H1 (cell line): ENCODE results near the gene ASXL2. TPM values are rescaled to one million over a fixed set of nuclear protein-coding genes. Genes with fewer than 3 reads are reported as not detected.

Source experiments
- CTCF ChIA-PET: fragments of 300-600 bp; sonication (Branson Sonifier 250); formaldehyde crosslinking; loops from one replicate; lab custom pipeline; 2021; ENCODE audit not compliant: partially characterized antibody; lab: Charles Lee
- POLR2A ChIA-PET: fragments of 300-600 bp; sonication (Branson Sonifier 250); formaldehyde crosslinking; loops from one replicate; lab custom pipeline; 2021; ENCODE audit warnings: inconsistent platforms; ENCODE audit not compliant: partially characterized antibody; lab: Charles Lee
- DNase-seq, 2 experiments: peaks; one replicate each; pipeline versions ENCODE4 v3.0.0 to v3.0.0-alpha.2; 2010 to 2022; ENCODE audit warnings: low spot score in 2 of 2, low read depth in 1 of 2, mixed read lengths in 1 of 2
- FAIRE-seq: peaks from 2 replicates; lab custom pipeline; 2011; peaks lifted over from hg19 to GRCh38; lab: Jason Lieb, UNC
- H2AFZ ChIP-seq: 2 replicates; pipeline ENCODE4 v1.8.1; 2012; ENCODE audit warnings: low read length, inconsistent platforms
- H2AK5ac ChIP-seq: 2 replicates; pipeline ENCODE4 v1.6.1; 2013; ENCODE audit warnings: low read depth, low read length
- H2BK120ac ChIP-seq: replicated peaks from 2 replicates; pipeline ENCODE3; 2013; ENCODE audit warnings: low read depth, low read length, inconsistent platforms
- H2BK12ac ChIP-seq: 2 replicates; pipeline ENCODE4 v1.6.1; 2013; ENCODE audit warnings: low read depth, low read length
- H2BK15ac ChIP-seq: 2 replicates; pipeline ENCODE4 v1.6.1; 2013; ENCODE audit warnings: low read length
- H2BK20ac ChIP-seq: 2 replicates; pipeline ENCODE4 v1.6.1; 2013; ENCODE audit warnings: low read length
- H2BK5ac ChIP-seq: 2 replicates; pipeline ENCODE4 v1.6.1; 2013; ENCODE audit warnings: low read depth, low read length
- H3K14ac ChIP-seq: 2 replicates; pipeline ENCODE4 v1.6.1; 2013; ENCODE audit warnings: inconsistent platforms; ENCODE audit not compliant: insufficient read length
- H3K18ac ChIP-seq: 2 replicates; pipeline ENCODE4 v1.6.1; 2013; ENCODE audit warnings: low read length; ENCODE audit errors: extremely low read depth
- H3K23ac ChIP-seq: 2 replicates; pipeline ENCODE4 v1.6.1; 2013; ENCODE audit warnings: inconsistent platforms; ENCODE audit not compliant: insufficient read length
- H3K23me2 ChIP-seq: 2 replicates; pipeline ENCODE4 v1.6.1; 2013; ENCODE audit warnings: low read depth, low read length
- H3K27ac ChIP-seq: 2 replicates; pipeline ENCODE4 v1.6.1; 2011; ENCODE audit warnings: low read depth, low read length, inconsistent platforms
- H3K27me3 ChIP-seq, 4 experiments: replicated peaks in 1 of 4; 1 replicate in 1 of 4; 2 replicates in 3 of 4; pipeline versions ENCODE4 v1.6.1 to v1.8.1; 2011 to 2013; ENCODE audit warnings: low read length in 3 of 4, mild to moderate bottlenecking in 3 of 4, inconsistent platforms in 2 of 4, mixed read lengths in 2 of 4, moderate library complexity in 1 of 4; ENCODE audit not compliant: control insufficient read depth in 3 of 4, insufficient read depth in 3 of 4; ENCODE audit errors: extremely low read depth in 1 of 4
- H3K36me3 ChIP-seq, 4 experiments: 2 replicates each; pipeline versions ENCODE4 v1.6.1 to v1.8.1; 2011 to 2013; ENCODE audit warnings: mild to moderate bottlenecking in 4 of 4, low read length in 3 of 4, moderate library complexity in 2 of 4, control low read depth in 1 of 4, inconsistent platforms in 1 of 4; ENCODE audit not compliant: insufficient read depth in 4 of 4, control insufficient read depth in 2 of 4
- H3K4ac ChIP-seq: replicated peaks from 2 replicates; pipeline ENCODE3; 2013; ENCODE audit warnings: low read length, low read depth, mixed read lengths, inconsistent platforms; ENCODE audit not compliant: insufficient read length
- H3K4me1 ChIP-seq, 4 experiments: replicated peaks in 1 of 4; 1 replicate in 1 of 4; 2 replicates in 3 of 4; pipeline versions ENCODE4 v1.6.1 to v1.8.1; 2011 to 2013; ENCODE audit warnings: low read length in 3 of 4, inconsistent platforms in 2 of 4, mixed read lengths in 1 of 4; ENCODE audit not compliant: insufficient read depth in 4 of 4, control insufficient read depth in 3 of 4
- H3K4me2 ChIP-seq, 2 experiments: 2 replicates each; pipeline versions ENCODE4 v1.6.1 to v1.8.1; 2011 to 2013; ENCODE audit warnings: low read depth in 2 of 2, low read length in 2 of 2, control low read depth in 1 of 2, inconsistent platforms in 1 of 2, mild to moderate bottlenecking in 1 of 2; ENCODE audit not compliant: insufficient read depth in 1 of 2
- H3K4me3 ChIP-seq, 4 experiments: fragments of 200-600, 300-600 bp in 1 of 4; sonication (generic), shearing (Covaris generic), sonication (Bioruptor Twin) in 1 of 4; 2 replicates each; pipeline versions ENCODE4 v1.5.1 to v1.8.1; 2011 to 2016; ENCODE audit warnings: low read length in 4 of 4, low read depth in 3 of 4, control low read depth in 2 of 4, inconsistent platforms in 2 of 4, mild to moderate bottlenecking in 2 of 4, mixed read lengths in 1 of 4, moderate library complexity in 1 of 4; ENCODE audit not compliant: insufficient read depth in 2 of 4; ENCODE audit errors: extremely low read depth in 1 of 4
- H3K56ac ChIP-seq: replicated peaks from 2 replicates; pipeline ENCODE3; 2013; ENCODE audit warnings: low read depth, mild to moderate bottlenecking, mixed read lengths, low read length, inconsistent platforms; ENCODE audit not compliant: insufficient read length
- H3K79me1 ChIP-seq: 2 replicates; pipeline ENCODE4 v1.6.1; 2013; ENCODE audit warnings: low read depth, low read length, control low read depth
- H3K79me2 ChIP-seq, 2 experiments: 2 replicates each; pipeline versions ENCODE4 v1.6.1 to v1.8.1; 2012 to 2013; ENCODE audit warnings: low read length in 2 of 2, mild to moderate bottlenecking in 2 of 2, inconsistent platforms in 1 of 2; ENCODE audit not compliant: insufficient read depth in 2 of 2, control insufficient read depth in 1 of 2
- H3K9ac ChIP-seq, 4 experiments: replicated peaks in 1 of 4; 1 replicate in 1 of 4; 2 replicates in 3 of 4; pipeline versions ENCODE4 v1.6.1 to v1.8.1; 2011 to 2013; ENCODE audit warnings: low read depth in 3 of 4, low read length in 3 of 4, control low read depth in 2 of 4, mild to moderate bottlenecking in 2 of 4, moderate library complexity in 2 of 4, inconsistent platforms in 1 of 4; ENCODE audit errors: extremely low read depth in 1 of 4
- H3K9me3 ChIP-seq, 2 experiments: 2 replicates each; pipeline versions ENCODE4 v1.6.1 to v1.8.1; 2012 to 2013; ENCODE audit warnings: mild to moderate bottlenecking in 2 of 2, moderate library complexity in 2 of 2, control low read depth in 1 of 2, inconsistent platforms in 1 of 2, low read depth in 1 of 2, low read length in 1 of 2, mixed read lengths in 1 of 2; ENCODE audit not compliant: insufficient read depth in 2 of 2
- H4K20me1 ChIP-seq, 2 experiments: replicated peaks in 1 of 2; 2 replicates each; pipeline versions ENCODE3 to v1.8.1; 2011 to 2013; ENCODE audit warnings: inconsistent platforms in 2 of 2, low read length in 2 of 2, mild to moderate bottlenecking in 1 of 2; ENCODE audit not compliant: insufficient read depth in 2 of 2, control insufficient read depth in 1 of 2
- H4K5ac ChIP-seq: 2 replicates; pipeline ENCODE4 v1.6.1; 2013; ENCODE audit warnings: low read length, low read depth, mixed read lengths, inconsistent platforms; ENCODE audit not compliant: insufficient read length
- H4K8ac ChIP-seq: 2 replicates; pipeline ENCODE4 v1.8.0; 2013; ENCODE audit warnings: mild to moderate bottlenecking, moderate library complexity, low read length, inconsistent platforms; ENCODE audit not compliant: insufficient read depth; ENCODE audit errors: extremely low read depth
- H4K91ac ChIP-seq: replicated peaks from 2 replicates; pipeline ENCODE3; 2013; ENCODE audit warnings: low read length, mixed read lengths, inconsistent platforms; ENCODE audit not compliant: insufficient read length
- ATF3 ChIP-seq: IDR thresholded peaks from 2 replicates; pipeline ENCODE4 v1.6.1; 2011; ENCODE audit warnings: low read depth, mild to moderate bottlenecking, low read length; ENCODE audit not compliant: insufficient read depth
- CREB1 ChIP-seq: IDR thresholded peaks from 2 replicates; pipeline ENCODE4 v1.6.1; 2012; ENCODE audit warnings: inconsistent platforms
- JUND ChIP-seq: IDR thresholded peaks from 2 replicates; pipeline ENCODE4 v1.6.1; 2011; ENCODE audit warnings: mild to moderate bottlenecking, improper control_type of control experiment, low read length
- MAFK ChIP-seq: IDR thresholded peaks from 2 replicates; pipeline ENCODE4 v1.6.1; 2012; ENCODE audit warnings: low read depth, mild to moderate bottlenecking, improper control_type of control experiment, low read length
- POLR2AphosphoS5 ChIP-seq: IDR thresholded peaks from 2 replicates; pipeline ENCODE4 v1.6.1; 2011; ENCODE audit warnings: low read depth, low read length
- POU5F1 ChIP-seq: IDR thresholded peaks from 2 replicates; pipeline ENCODE4 v1.6.1; 2011; ENCODE audit warnings: low read depth, mild to moderate bottlenecking, low read length, moderate library complexity
- RBBP5 ChIP-seq: IDR thresholded peaks from 2 replicates; pipeline ENCODE4 v1.7.1; 2012; ENCODE audit warnings: low read depth, mild to moderate bottlenecking, inconsistent platforms, low read length, moderate library complexity, borderline replicate concordance
- RFX5 ChIP-seq: IDR thresholded peaks from 2 replicates; pipeline ENCODE4 v1.6.1; 2011; ENCODE audit warnings: low read depth, low read length, improper control_type of control experiment, borderline replicate concordance
- RXRA ChIP-seq: IDR thresholded peaks from 2 replicates; pipeline ENCODE4 v1.6.1; 2011; ENCODE audit warnings: low read depth, mild to moderate bottlenecking, low read length, moderate library complexity; ENCODE audit not compliant: insufficient read depth
- SIRT6 ChIP-seq: IDR thresholded peaks from one replicate; pipeline ENCODE4 v1.7.1; 2012; ENCODE audit warnings: low read length, inconsistent platforms
- SP2 ChIP-seq: IDR thresholded peaks from 2 replicates; pipeline ENCODE4 v1.6.1; 2012; ENCODE audit warnings: mild to moderate bottlenecking, low read length, inconsistent platforms
- SRF ChIP-seq: IDR thresholded peaks from 2 replicates; pipeline ENCODE4 v1.6.1; 2011; ENCODE audit warnings: mild to moderate bottlenecking, low read depth, low read length, moderate library complexity
- SUZ12 ChIP-seq: fragments of 200-600 bp; sonication (generic); IDR thresholded peaks from 2 replicates; pipeline ENCODE4 v1.6.1; 2012; ENCODE audit warnings: mild to moderate bottlenecking, inconsistent platforms, low read length, moderate library complexity, mixed read lengths
- TAF7 ChIP-seq: optimal IDR thresholded peaks from 2 replicates; pipeline ENCODE3; 2011; ENCODE audit warnings: low read depth, mild to moderate bottlenecking, inconsistent platforms, low read length, moderate library complexity, borderline replicate concordance
- TBP ChIP-seq: IDR thresholded peaks from 2 replicates; pipeline ENCODE4 v1.6.1; 2011; ENCODE audit warnings: low read depth, low read length, improper control_type of control experiment
- TEAD4 ChIP-seq: IDR thresholded peaks from 2 replicates; pipeline ENCODE4 v1.6.1; 2012; ENCODE audit warnings: low read depth, low read length, inconsistent platforms, mixed read lengths
- WGBS, 2 experiments: shearing (Covaris generic) in 1 of 2; methylation state at CpG; one replicate each; pipeline versions ENCODE4 v1.1.6 to v1.1.7; 2013 to 2015; ENCODE audit warnings: low lambda C conversion rate in 2 of 2, mixed read lengths in 2 of 2, inconsistent platforms in 1 of 2, low coverage in 1 of 2, missing lambda C conversion rate in 1 of 2; ENCODE audit not compliant: insufficient replicate concordance in 2 of 2, insufficient coverage in 1 of 2, insufficient read length in 1 of 2; ENCODE audit errors: extremely low coverage in 1 of 2, missing lambda C conversion rate in 1 of 2; 5-methylcytosine and 5-hydroxymethylcytosine counted together
- polyA plus RNA-seq, 7 experiments: library from polyadenylated mRNA; depleted of rRNA in 3 of 7; stranded (reverse) in 5 of 7; unstranded in 2 of 7; fragments of >200 nt in 5 of 7; fragments of 200-250 nt in 2 of 7; gene quantifications; 1 replicate in 5 of 7; 2 replicates in 1 of 7; 4 replicates in 1 of 7; pipeline versions ENCODE4 v1.2.1 to v1.2.3, GENCODE V29; 2011 to 2013; ENCODE audit warnings: missing spikeins in 2 of 7, mixed read lengths in 2 of 7
- total RNA-seq: library from RNA; stranded (reverse); fragmentation: NEBNext Ultra II Directional; extraction: Animal tissue kit (Norgen Biotek cat#: 25700); gene quantifications from 2 replicates; pipeline ENCODE4 v1.2.1, GENCODE V29; 2021

Gene ASXL2
- total and polyA plus RNA-seq, 2 of the 8 experiments (the other 6 are each of a cell fraction or from before 2014, with no cell fraction given): 7.2 to 41.3 TPM

GRCh38 chr2:25690058-25690457 is 188.2 kb downstream of the ASXL2 start:
- POLR2A ChIA-PET: no interaction called here
- FAIRE-seq: no peak
- no peak overlapping the region for H2AFZ ChIP-seq
- TF ChIP-seq TEAD4 (no peak), TAF7 (no peak), POU5F1 (no peak), SIRT6 (no peak), TBP (no peak), ATF3 (no peak), SUZ12 (no peak), JUND (no peak; the same call in 1 of the 2 replicates), SRF (no peak), MAFK (no peak), SP2 (no peak), RXRA (no peak), RBBP5 (no peak), POLR2AphosphoS5 (no peak), RFX5 (no peak), CREB1 (no peak)

More at GRCh38 chr2:25690058-25690457, 188.2 kb downstream of the ASXL2 start:
- Histone ChIP-seq H3K4me1 (no peaks in the 10 kb centered on the region; a peak in 1 of 7 replicates), H2AK5ac (no peak overlapping the region), H3K23me2 (no peaks in the 10 kb centered on the region), H2BK5ac (no peak overlapping the region), H3K79me1 (no peaks in the 10 kb centered on the region), H3K36me3 (no peaks in the 10 kb centered on the region), H2BK15ac (no peak overlapping the region), H3K79me2 (no peaks in the 10 kb centered on the region), H2BK12ac (no peak overlapping the region), H3K27ac (no peak overlapping the region), H4K8ac (no peak overlapping the region), H3K18ac (no peak overlapping the region), H3K27me3 (no peaks in the 10 kb centered on the region), H3K23ac (no peak overlapping the region), H3K56ac (no peak overlapping the region), H4K91ac (no peak overlapping the region), H2BK120ac (no peak overlapping the region), H4K20me1 (no peaks in the 10 kb centered on the region), H4K5ac (no peak overlapping the region), H3K4me2 (no peak overlapping the region), H3K9ac (no peak overlapping the region), H3K9me3 (no peaks in the 10 kb centered on the region), H2BK20ac (no peak overlapping the region), H3K14ac (no peak overlapping the region), H3K4me3 (no peak overlapping the region), H3K4ac (no peak overlapping the region)
- no peak for DNase-seq
- CTCF ChIA-PET: interaction anchor here (1.0 to 8.4 kb wide), 3 partner anchors 9 to 82 kb away, joined by 4 to 110 read pairs (median 4); no protein-coding TSS in a partner anchor
- WGBS, 2 experiments: 82% methylated on average over 1 of the region's 1 CpG; no CpG with 5 or more reads in 1 of the 2 experiments
